22Rv1 (cell line): ENCODE measurements around the gene SNX8.
"Not testable (repeated sequence)": the region's sequence is repeated elsewhere in the genome, so short reads cannot be mapped to it uniquely, and the experiment has no call there.

ENCODE experiments used
- H3K27ac ChIP-seq: fragments of 450-650 bp; 2 replicates; pipeline ENCODE4 v1.5.1; 2017
- ZFX ChIP-seq: fragments of 450-650 bp; IDR thresholded peaks from 2 replicates; pipeline ENCODE4 v1.6.1; 2017; ENCODE audit warnings: antibody characterized with exemption, borderline replicate concordance
- TF ChIP-seq, protein P1 (sequence below): fragments of 450-650 bp; IDR thresholded peaks from 2 replicates; pipeline ENCODE4 v1.5.1; 2017; ENCODE audit warnings: mild to moderate bottlenecking

The SNX8 gene

DNA sequence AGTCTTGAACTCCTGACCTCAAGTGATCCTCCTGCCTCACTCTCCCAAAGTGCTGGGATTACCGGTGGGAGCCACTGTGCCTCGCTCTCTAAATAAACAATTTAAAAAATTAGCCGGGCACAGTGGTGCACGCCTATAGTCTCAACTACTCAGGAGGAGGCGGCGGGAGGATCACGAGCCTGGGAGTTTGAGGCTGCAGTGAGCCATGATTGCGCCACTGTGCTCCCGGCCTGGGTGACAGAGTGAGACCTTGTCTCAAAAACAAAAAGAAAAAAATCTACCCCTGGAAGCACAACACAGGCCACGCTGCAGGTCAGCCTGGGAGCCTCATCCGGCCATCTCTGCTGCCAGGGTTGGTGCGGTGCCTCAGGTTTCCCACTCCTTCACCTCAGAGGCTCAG, 36.6 kb upstream of the SNX8 start:
- peak overlapping the region; percentile 18; the same call in 1 of the 2 replicates for H3K27ac ChIP-seq
- TF ChIP-seq ZFX, result no peak
- TF ChIP-seq, protein P1, sequence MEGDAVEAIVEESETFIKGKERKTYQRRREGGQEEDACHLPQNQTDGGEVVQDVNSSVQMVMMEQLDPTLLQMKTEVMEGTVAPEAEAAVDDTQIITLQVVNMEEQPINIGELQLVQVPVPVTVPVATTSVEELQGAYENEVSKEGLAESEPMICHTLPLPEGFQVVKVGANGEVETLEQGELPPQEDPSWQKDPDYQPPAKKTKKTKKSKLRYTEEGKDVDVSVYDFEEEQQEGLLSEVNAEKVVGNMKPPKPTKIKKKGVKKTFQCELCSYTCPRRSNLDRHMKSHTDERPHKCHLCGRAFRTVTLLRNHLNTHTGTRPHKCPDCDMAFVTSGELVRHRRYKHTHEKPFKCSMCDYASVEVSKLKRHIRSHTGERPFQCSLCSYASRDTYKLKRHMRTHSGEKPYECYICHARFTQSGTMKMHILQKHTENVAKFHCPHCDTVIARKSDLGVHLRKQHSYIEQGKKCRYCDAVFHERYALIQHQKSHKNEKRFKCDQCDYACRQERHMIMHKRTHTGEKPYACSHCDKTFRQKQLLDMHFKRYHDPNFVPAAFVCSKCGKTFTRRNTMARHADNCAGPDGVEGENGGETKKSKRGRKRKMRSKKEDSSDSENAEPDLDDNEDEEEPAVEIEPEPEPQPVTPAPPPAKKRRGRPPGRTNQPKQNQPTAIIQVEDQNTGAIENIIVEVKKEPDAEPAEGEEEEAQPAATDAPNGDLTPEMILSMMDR, result no peak

DNA sequence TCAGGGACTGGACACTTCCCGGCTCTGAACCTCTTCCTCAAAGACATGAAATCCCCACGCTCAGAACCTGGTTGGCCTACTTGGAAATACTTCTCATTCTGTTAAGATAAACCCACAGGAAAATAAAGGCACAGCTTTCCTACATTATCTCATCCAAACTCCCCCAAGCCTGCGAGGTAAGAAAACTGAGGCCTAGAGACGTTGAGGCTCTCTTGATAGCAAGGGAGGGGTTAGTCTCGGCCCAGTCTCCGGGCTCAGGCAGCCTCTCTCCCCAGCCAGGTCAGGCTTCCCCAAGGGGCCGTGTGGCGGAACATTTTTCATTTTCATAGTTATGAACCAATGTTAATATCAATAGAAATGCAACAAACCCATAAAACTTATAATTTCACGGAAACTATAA, 35.8 kb upstream of the SNX8 start:
- TF ChIP-seq ZFX, result no peak
- TF ChIP-seq, protein P1, result no peak
- H3K27ac ChIP-seq, result no peak overlapping the region

DNA sequence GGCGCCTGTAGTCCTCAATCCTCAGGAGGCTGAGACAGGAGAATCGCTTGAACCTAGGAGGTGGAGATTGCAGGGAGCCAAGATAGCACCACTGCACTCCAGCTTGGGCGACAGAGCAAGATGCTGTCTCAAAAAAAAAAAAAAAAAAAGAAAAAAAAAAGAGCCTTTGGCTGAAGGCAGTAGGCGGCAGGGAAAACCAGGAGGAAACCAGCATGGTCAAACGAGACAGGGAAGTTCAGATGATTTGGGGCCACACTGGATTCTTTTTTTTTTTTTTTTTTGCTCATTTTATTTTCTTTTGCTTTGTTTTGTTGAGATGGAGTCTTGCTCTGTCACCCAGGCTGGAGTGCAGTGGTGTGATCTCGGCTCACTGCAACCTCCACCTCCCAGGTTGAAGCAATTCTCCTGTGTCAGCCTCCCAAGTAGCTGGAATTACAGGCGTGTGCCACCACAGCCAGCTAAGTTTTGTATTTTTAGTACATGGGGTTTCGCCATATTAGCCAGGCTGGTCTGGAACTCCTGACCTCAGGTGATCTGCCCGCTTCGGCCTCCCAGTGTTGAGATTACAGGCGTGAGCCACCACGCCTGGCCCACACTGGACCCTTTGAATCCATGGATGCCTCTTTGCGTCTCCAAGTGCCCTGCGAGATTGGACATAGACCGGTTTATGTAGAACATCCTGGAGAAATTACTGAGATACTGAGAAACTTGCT, 33.3 kb upstream of the SNX8 start:
- H3K27ac ChIP-seq, result not testable (repeated sequence)

GRCh38 chr7:2336626-2337299, 22.5 kb upstream of the SNX8 start:
- no peak overlapping the region for H3K27ac ChIP-seq
- TF ChIP-seq ZFX, result no peak
- TF ChIP-seq, protein P1, result no peak

- peak overlapping the region; percentile 76 for H3K27ac ChIP-seq
Observed at GRCh38 chr7:2332606-2333231, 18.5 kb upstream of the SNX8 start.

- TF ChIP-seq ZFX, result no peak
- TF ChIP-seq, protein P1, result no peak
- no peak overlapping the region for H3K27ac ChIP-seq
Observed at GRCh38 chr7:2331707-2332106, 17.5 kb upstream of the SNX8 start.

DNA sequence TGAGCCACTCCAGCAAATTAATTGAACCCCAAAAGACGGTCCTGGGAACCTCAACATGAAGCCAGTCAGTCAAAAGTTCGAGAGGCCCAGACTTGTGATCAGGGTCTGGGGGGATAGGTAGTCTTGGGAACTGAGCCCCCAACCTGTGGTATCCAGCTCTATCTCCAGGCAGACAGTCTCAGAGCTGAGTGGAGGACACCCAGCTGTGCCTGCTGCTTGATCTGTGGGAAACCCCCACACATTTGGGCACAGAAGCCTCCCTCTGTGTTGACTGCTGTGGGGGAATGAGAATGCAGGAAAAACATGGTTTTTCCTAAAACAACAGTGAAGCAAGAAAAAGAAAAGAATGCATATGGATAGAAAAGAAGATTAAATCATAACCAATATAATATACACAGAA, 16.3 kb upstream of the SNX8 start:
- no peak overlapping the region for H3K27ac ChIP-seq
- TF ChIP-seq, protein P1, result no peak
- TF ChIP-seq ZFX, result no peak

DNA sequence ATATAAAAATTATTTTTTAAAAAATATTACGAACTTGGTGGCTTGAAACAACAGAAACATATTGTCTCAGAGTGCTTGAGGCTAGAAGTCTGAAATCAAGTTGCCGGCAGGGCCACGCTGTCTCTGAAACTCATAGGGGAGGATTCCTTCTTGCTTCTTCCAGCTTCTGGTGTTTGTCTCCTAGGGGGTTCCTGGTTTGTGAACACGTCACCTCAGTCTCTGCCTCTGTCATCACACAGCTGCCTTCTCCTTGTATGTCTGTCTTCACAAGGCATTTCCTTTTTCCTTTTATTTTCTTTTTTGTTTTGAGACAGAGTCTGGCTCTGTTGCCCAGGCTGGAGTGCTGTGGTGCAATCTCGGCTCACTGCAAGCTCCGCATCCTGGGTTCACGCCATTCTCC, 12.7 kb upstream of the SNX8 start:
- H3K27ac ChIP-seq, result no peak overlapping the region
- TF ChIP-seq ZFX, result no peak
- TF ChIP-seq, protein P1, result no peak
